CD8-positive, alpha-beta memory T cell (primary cell): ENCODE measurements around the gene MIPOL1. TPM values are rescaled to one million over a fixed set of nuclear protein-coding genes. Genes with fewer than 3 reads are reported as not detected.

Source experiments
- CTCF ChIA-PET: fragments of 350-600 bp; sonication (Branson Sonifier 250); formaldehyde crosslinking; loops from one replicate; lab custom pipeline; 2021; ENCODE audit warnings: antibody characterized with exemption; lab: Charles Lee
- POLR2A ChIA-PET: fragments of 350-600 bp; sonication (Branson Sonifier 250); formaldehyde crosslinking; loops from one replicate; lab custom pipeline; 2021; ENCODE audit warnings: antibody characterized with exemption; lab: Charles Lee
- DNase-seq, 5 donors: peaks; one replicate each; pipeline versions ENCODE4 v3.0.0 to v3.0.0-alpha.2; 2020 to 2022; ENCODE audit warnings: mixed read lengths in 1 of 5
- H3K27ac ChIP-seq: one replicate; pipeline ENCODE4 v1.7.0; 2013; ENCODE audit warnings: low read depth, mild to moderate bottlenecking, low read length, moderate library complexity
- H3K27me3 ChIP-seq: 2 replicates; pipeline ENCODE4 v1.7.0; 2013; ENCODE audit warnings: low read length, mild to moderate bottlenecking; ENCODE audit not compliant: insufficient read depth, poor library complexity, severe bottlenecking
- H3K36me3 ChIP-seq: 2 replicates; pipeline ENCODE4 v1.7.0; 2013; ENCODE audit warnings: mild to moderate bottlenecking, low read length, moderate library complexity; ENCODE audit not compliant: insufficient read depth
- H3K4me1 ChIP-seq: 2 replicates; pipeline ENCODE4 v1.7.0; 2013; ENCODE audit warnings: mild to moderate bottlenecking, low read length, moderate library complexity; ENCODE audit not compliant: insufficient read depth
- H3K4me3 ChIP-seq: 2 replicates; pipeline ENCODE4 v1.7.0; 2013; ENCODE audit warnings: mild to moderate bottlenecking, low read length
- H3K9me3 ChIP-seq: 2 replicates; pipeline ENCODE4 v1.7.0; 2013; ENCODE audit warnings: mild to moderate bottlenecking, low read length
- H3K27ac Mint-ChIP-seq, 8 donors: one replicate each; pipeline ENCODE4 v1.8.0; 2020 to 2021; ENCODE audit warnings: mixed read lengths in 8 of 8, mild to moderate bottlenecking in 6 of 8, inconsistent platforms in 3 of 8, moderate library complexity in 3 of 8
- H3K27me3 Mint-ChIP-seq, 2 donors: one replicate each; pipeline ENCODE4 v1.8.0; 2020 to 2021; ENCODE audit warnings: mixed read lengths in 2 of 2, mild to moderate bottlenecking in 1 of 2, moderate library complexity in 1 of 2
- H3K36me3 Mint-ChIP-seq, 3 donors: one replicate each; pipeline ENCODE4 v1.8.0; 2020 to 2021; ENCODE audit warnings: mixed read lengths in 3 of 3, inconsistent platforms in 1 of 3, mild to moderate bottlenecking in 1 of 3
- H3K4me1 Mint-ChIP-seq, 3 donors: one replicate each; pipeline ENCODE4 v1.8.0; 2020 to 2021; ENCODE audit warnings: mixed read lengths in 3 of 3, inconsistent platforms in 1 of 3, mild to moderate bottlenecking in 1 of 3
- H3K4me3 Mint-ChIP-seq, 7 donors: one replicate each; pipeline ENCODE4 v1.8.0; 2020 to 2021; ENCODE audit warnings: mixed read lengths in 7 of 7, mild to moderate bottlenecking in 6 of 7, moderate library complexity in 4 of 7, inconsistent platforms in 2 of 7
- H3K9me3 Mint-ChIP-seq, 5 donors: one replicate each; pipeline ENCODE4 v1.8.0; 2020 to 2022; ENCODE audit warnings: mixed read lengths in 5 of 5, mild to moderate bottlenecking in 3 of 5, moderate library complexity in 2 of 5, inconsistent platforms in 1 of 5
- polyA plus RNA-seq: library from polyadenylated mRNA; unstranded; fragments of 300-500 nt; fragmentation: Illumina TruSeq; gene quantifications from one replicate; pipeline ENCODE4 v1.2.3, GENCODE V29; 2021
- total RNA-seq, 2 experiments: library from RNA; stranded (reverse); gene quantifications; one replicate each; pipeline ENCODE4 v1.2.3, GENCODE V29; 2021

The MIPOL1 gene
- total and polyA plus RNA-seq, 3 experiments from 2014 or later, result not detected

DNA sequence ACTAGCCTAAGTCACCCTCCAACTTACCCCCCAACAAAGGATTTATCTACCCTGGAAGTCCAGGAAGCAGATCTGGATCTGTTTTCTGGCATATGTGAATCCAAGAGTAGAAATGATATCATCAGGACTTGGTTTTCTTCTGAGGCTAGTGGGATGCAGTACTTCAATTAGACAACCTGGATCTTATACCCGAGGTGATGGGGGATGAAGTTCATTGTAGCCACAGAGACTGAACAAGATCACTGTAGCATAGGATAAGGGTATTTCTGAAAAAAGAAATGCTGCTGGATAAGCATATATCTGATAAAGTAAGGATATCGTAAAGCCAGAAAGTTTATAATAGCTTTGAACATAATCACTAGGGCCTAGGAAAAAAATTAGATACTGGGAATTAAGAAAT is 222.9 kb downstream of the MIPOL1 start:
- H3K27ac ChIP-seq, result no peak overlapping the region
- H3K4me3 ChIP-seq, result no peak overlapping the region
- DNase-seq, result no peak
- POLR2A ChIA-PET, result no interaction called here
- Mint-ChIP-seq H3K36me3 (no peaks in the 10 kb centered on the region), H3K4me1 (no peaks in the 10 kb centered on the region), H3K27me3 (no peaks in the 10 kb centered on the region), H3K27ac (no peak overlapping the region), H3K9me3 (peaks cover 0 to 18% (median 4%) of the 10 kb centered on the region in 5 donors), H3K4me3 (no peak overlapping the region)
- no peaks in the 10 kb centered on the region for H3K9me3 ChIP-seq
- CTCF ChIA-PET, result no interaction called here
- no peaks in the 10 kb centered on the region for H3K36me3 ChIP-seq
- no peaks in the 10 kb centered on the region for H3K4me1 ChIP-seq
- H3K27me3 ChIP-seq, result no peaks in the 10 kb centered on the region

DNA sequence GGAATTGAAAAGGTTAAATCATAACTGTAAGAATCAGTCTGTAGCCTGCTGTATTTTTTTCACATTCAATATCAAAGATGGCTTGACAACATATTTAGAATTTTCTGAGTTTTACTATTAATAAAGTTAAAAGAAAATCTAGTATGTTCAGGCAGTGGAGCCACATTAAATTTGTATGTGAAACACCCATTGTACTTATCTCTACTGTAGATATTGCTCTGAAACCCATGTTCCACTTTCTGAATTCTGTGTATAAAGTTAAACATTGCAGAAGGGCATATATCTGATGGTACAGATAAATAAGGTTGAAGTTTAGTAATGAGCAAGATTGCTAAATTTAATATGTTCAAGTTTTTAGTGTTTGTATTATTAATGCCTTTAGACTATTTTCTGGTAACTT is 224.6 kb downstream of the MIPOL1 start:
- H3K36me3 ChIP-seq, result no peaks in the 10 kb centered on the region
- no peaks in the 10 kb centered on the region for H3K4me1 Mint-ChIP-seq
- no peaks in the 10 kb centered on the region for H3K27me3 ChIP-seq
- no peaks in the 10 kb centered on the region for H3K4me1 ChIP-seq
- POLR2A ChIA-PET, result no interaction called here
- no peak overlapping the region for H3K4me3 ChIP-seq
- no peaks in the 10 kb centered on the region for H3K9me3 ChIP-seq
- CTCF ChIA-PET, result no interaction called here
- no peaks in the 10 kb centered on the region for H3K27me3 Mint-ChIP-seq
- no peak overlapping the region for H3K27ac ChIP-seq
- no peaks in the 10 kb centered on the region for H3K36me3 Mint-ChIP-seq
- DNase-seq, result no peak
- peaks cover 0 to 13% (median 0%) of the 10 kb centered on the region in 5 donors for H3K9me3 Mint-ChIP-seq
- no peak overlapping the region for H3K4me3 Mint-ChIP-seq
- H3K27ac Mint-ChIP-seq, result no peak overlapping the region

DNA sequence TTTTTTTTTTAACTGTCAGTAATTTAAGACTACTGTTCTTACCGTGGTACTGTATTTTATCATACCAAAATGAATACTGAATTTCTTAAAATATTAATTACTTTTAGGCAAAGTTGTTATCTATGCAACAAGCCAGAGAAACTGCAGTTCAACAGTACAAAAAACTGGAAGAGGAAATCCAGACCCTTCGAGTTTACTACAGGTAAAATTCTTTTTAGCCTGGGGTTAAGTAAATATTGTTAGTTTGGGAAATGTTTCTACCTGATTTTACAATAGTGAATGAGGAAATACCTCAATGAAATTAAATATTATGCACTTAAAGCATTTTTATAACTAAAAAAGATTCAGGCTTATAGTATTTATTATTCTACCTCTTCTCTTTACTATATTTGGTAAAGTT is 225.0 kb downstream of the MIPOL1 start:
- POLR2A ChIA-PET, result no interaction called here
- Mint-ChIP-seq H3K36me3 (no peaks in the 10 kb centered on the region), H3K4me3 (no peak overlapping the region), H3K4me1 (no peaks in the 10 kb centered on the region), H3K9me3 (peaks cover 0 to 15% (median 0%) of the 10 kb centered on the region in 5 donors), H3K27me3 (no peaks in the 10 kb centered on the region), H3K27ac (no peak overlapping the region)
- no peaks in the 10 kb centered on the region for H3K4me1 ChIP-seq
- CTCF ChIA-PET, result no interaction called here
- H3K27me3 ChIP-seq, result no peaks in the 10 kb centered on the region
- no peak for DNase-seq
- H3K9me3 ChIP-seq, result no peaks in the 10 kb centered on the region
- H3K4me3 ChIP-seq, result no peak overlapping the region
- H3K36me3 ChIP-seq, result no peaks in the 10 kb centered on the region
- no peak overlapping the region for H3K27ac ChIP-seq

DNA sequence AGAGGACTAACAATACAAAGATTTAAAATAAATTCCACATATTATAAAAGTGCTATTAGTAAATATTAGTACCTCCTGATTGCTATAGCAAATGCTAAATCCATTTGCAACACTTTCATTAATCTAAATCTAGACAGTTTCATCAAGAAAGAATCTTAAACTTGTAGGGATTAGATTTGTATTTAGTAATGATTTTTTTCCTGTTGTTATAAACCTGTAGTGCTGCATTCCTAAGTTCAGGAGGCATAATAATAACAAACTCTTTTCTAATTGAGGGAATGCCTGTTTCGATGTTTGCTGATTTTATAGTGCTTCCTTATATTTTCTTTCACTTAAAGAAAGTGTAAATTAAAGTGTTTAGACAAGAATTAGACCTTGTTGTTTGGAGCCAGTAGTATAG is 231.2 kb downstream of the MIPOL1 start:
- no peaks in the 10 kb centered on the region for H3K9me3 ChIP-seq
- Mint-ChIP-seq H3K4me3 (no peak overlapping the region), H3K27me3 (peaks cover 0 to 1% of the 10 kb centered on the region in 2 donors), H3K4me1 (no peaks in the 10 kb centered on the region), H3K27ac (no peak overlapping the region), H3K36me3 (no peaks in the 10 kb centered on the region), H3K9me3 (peaks cover 3 to 14% (median 6%) of the 10 kb centered on the region in 5 donors)
- no peaks in the 10 kb centered on the region for H3K36me3 ChIP-seq
- no peak for DNase-seq
- H3K4me1 ChIP-seq, result no peaks in the 10 kb centered on the region
- ChIA-PET POLR2A (no interaction called here), CTCF (no interaction called here)
- H3K27me3 ChIP-seq, result no peaks in the 10 kb centered on the region
- H3K27ac ChIP-seq, result no peak overlapping the region
- no peak overlapping the region for H3K4me3 ChIP-seq

DNA sequence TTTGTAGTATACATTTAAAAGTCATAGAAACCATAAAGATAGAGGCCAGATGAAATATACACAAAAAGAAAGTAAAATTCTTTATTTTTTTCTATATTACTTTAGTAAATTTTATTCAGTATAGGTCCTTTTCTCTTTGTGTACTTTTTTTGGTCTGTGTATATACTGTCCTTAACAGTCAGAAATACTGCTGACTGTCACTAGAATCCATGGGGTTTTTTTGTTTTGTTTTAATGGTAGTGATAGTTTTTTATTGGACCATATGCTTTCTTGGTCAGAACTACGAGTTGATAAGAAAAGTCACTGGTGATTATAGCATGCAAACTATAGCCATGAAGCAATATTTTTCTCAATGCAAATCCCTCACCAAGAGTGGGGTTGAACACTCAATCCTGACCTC is 231.9 kb downstream of the MIPOL1 start:
- no peaks in the 10 kb centered on the region for H3K4me1 ChIP-seq
- no peaks in the 10 kb centered on the region for H3K36me3 ChIP-seq
- DNase-seq, result no peak
- no peak overlapping the region for H3K27ac ChIP-seq
- H3K9me3 Mint-ChIP-seq, result peaks cover 5 to 17% (median 9%) of the 10 kb centered on the region in 5 donors
- no peak overlapping the region for H3K4me3 Mint-ChIP-seq
- no peak overlapping the region for H3K4me3 ChIP-seq
- no peaks in the 10 kb centered on the region for H3K9me3 ChIP-seq
- no peaks in the 10 kb centered on the region for H3K27me3 ChIP-seq
- peaks cover 0 to 3% of the 10 kb centered on the region in 2 donors for H3K27me3 Mint-ChIP-seq
- no peaks in the 10 kb centered on the region for H3K4me1 Mint-ChIP-seq
- no peaks in the 10 kb centered on the region for H3K36me3 Mint-ChIP-seq
- CTCF ChIA-PET, result no interaction called here
- H3K27ac Mint-ChIP-seq, result no peak overlapping the region
- POLR2A ChIA-PET, result no interaction called here

DNA sequence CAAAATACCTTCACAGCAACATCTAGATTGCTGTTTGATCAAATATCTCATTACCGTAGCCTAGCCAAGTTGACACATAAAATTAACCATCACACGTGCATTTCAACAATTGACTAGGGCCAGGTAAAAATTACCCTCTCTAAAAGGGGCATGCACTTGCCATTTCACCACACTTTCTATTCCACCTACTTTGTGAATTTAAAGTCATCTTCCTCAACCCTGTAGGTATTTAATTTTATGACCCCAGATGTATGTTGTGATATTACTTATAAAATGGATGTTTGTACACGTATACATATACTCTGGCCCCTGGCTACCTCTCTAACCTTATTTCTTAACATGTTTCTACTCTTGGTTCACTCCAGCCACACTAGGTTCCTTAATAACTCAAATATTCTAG is 237.1 kb downstream of the MIPOL1 start:
- no peaks in the 10 kb centered on the region for H3K4me1 Mint-ChIP-seq

DNA sequence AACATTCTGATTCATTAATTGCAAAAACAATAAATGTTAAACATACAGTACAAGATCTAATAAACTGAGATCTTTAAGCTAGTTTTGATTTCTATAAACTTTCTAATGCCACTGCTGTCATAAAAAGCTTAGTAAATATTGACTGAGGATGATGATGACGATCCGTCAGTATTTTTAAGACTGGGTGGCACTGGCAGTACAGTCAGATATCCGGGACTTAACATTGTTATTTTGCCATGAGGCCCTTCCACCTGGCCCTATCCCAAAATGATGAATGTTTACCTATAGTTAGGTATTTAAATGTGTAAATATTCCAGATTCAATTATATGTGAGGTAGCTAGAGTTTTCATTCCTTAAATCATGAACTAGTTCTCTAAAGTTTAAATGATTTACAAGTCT is 238.8 kb downstream of the MIPOL1 start:
- CTCF ChIA-PET, result no interaction called here
- POLR2A ChIA-PET, result no interaction called here
- Histone ChIP-seq H3K27me3 (no peaks in the 10 kb centered on the region), H3K9me3 (no peaks in the 10 kb centered on the region), H3K4me3 (no peak overlapping the region), H3K36me3 (no peaks in the 10 kb centered on the region), H3K4me1 (no peaks in the 10 kb centered on the region), H3K27ac (no peak overlapping the region)
- H3K4me3 Mint-ChIP-seq, result no peak overlapping the region
- H3K9me3 Mint-ChIP-seq, result peaks cover 12 to 28% (median 13%) of the 10 kb centered on the region in 5 donors
- no peak overlapping the region for H3K27ac Mint-ChIP-seq
- no peak for DNase-seq
- no peaks in the 10 kb centered on the region for H3K36me3 Mint-ChIP-seq
- no peaks in the 10 kb centered on the region for H3K4me1 Mint-ChIP-seq
- peaks cover 0 to 3% of the 10 kb centered on the region in 2 donors for H3K27me3 Mint-ChIP-seq

More for the DNA sequence above, 237.1 kb downstream of the MIPOL1 start:
- no peaks in the 10 kb centered on the region for H3K4me1 ChIP-seq
- H3K27me3 ChIP-seq, result no peaks in the 10 kb centered on the region
- no peaks in the 10 kb centered on the region for H3K36me3 Mint-ChIP-seq
- DNase-seq, result no peak
- peaks cover 10 to 24% (median 12%) of the 10 kb centered on the region in 5 donors for H3K9me3 Mint-ChIP-seq
- no peak overlapping the region for H3K27ac Mint-ChIP-seq
- H3K36me3 ChIP-seq, result no peaks in the 10 kb centered on the region
- H3K27ac ChIP-seq, result no peak overlapping the region
- no peak overlapping the region for H3K4me3 ChIP-seq
- ChIA-PET POLR2A (no interaction called here), CTCF (no interaction called here)
- no peaks in the 10 kb centered on the region for H3K9me3 ChIP-seq
- H3K27me3 Mint-ChIP-seq, result peaks cover 0 to 3% of the 10 kb centered on the region in 2 donors
- H3K4me3 Mint-ChIP-seq, result no peak overlapping the region

DNA sequence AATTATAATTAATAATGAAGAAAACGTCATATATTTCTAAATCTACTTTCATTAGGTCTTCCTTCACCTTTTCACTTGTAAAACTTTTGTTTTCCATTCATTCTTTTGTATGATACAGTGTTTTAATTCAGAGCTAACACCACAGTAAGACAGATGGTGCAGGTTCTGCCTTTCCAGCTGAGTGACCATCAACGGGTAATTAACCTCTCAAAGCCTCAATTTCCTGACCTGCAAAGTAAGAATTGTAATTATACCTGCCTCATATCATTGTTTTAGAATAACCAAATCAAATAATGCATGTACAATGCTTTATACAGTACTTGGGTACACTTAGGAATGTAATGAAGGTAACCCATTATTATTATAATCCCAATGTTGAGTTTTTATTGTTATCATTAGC is 239.8 kb downstream of the MIPOL1 start:
- Mint-ChIP-seq H3K9me3 (peaks cover 10 to 23% (median 14%) of the 10 kb centered on the region in 5 donors), H3K36me3 (no peaks in the 10 kb centered on the region), H3K27ac (no peak overlapping the region), H3K4me1 (no peaks in the 10 kb centered on the region), H3K4me3 (no peak overlapping the region), H3K27me3 (peaks cover 0 to 3% of the 10 kb centered on the region in 2 donors)
- ChIA-PET POLR2A (no interaction called here), CTCF (no interaction called here)
- Histone ChIP-seq H3K9me3 (no peaks in the 10 kb centered on the region), H3K27ac (no peak overlapping the region), H3K4me3 (no peak overlapping the region), H3K4me1 (no peaks in the 10 kb centered on the region), H3K36me3 (no peaks in the 10 kb centered on the region), H3K27me3 (no peaks in the 10 kb centered on the region)
- DNase-seq, result no peak

DNA sequence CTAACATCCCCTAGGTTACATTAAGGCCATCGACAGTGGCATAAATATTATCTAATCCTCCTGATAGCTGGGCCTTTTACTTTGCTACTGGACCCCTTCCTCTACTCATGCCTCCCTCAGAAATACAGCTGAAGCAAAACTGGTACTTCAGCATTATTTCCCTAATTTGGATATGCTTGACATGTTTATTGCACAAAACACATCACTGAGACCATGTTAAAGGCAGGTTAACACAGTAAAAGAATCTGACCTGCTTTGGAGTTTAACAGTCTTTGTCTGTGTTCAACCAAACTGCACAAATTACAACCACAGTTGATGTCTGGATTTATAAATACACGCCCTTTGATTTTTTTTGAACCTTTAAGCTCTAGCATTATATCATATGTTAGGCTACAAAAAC is 240.7 kb downstream of the MIPOL1 start:
- H3K4me1 Mint-ChIP-seq, result no peaks in the 10 kb centered on the region

More for the DNA sequence above, 240.7 kb downstream of the MIPOL1 start:
- no peak for DNase-seq
- no peaks in the 10 kb centered on the region for H3K36me3 ChIP-seq
- Mint-ChIP-seq H3K9me3 (peaks cover 11 to 26% (median 14%) of the 10 kb centered on the region in 5 donors), H3K36me3 (no peaks in the 10 kb centered on the region), H3K4me3 (no peak overlapping the region), H3K27me3 (peaks cover 0 to 2% of the 10 kb centered on the region in 2 donors), H3K27ac (no peak overlapping the region)
- H3K27me3 ChIP-seq, result no peaks in the 10 kb centered on the region
- ChIA-PET POLR2A (no interaction called here), CTCF (no interaction called here)
- no peaks in the 10 kb centered on the region for H3K9me3 ChIP-seq
- no peak overlapping the region for H3K4me3 ChIP-seq
- no peaks in the 10 kb centered on the region for H3K4me1 ChIP-seq
- no peak overlapping the region for H3K27ac ChIP-seq
